Stromal cell of bone marrow (primary cell): Measurements from ENCODE around the gene RNF17.
"Not testable (repeated sequence)": the region's sequence is repeated elsewhere in the genome, so short reads cannot be mapped to it uniquely, and the experiment has no call there.

Experiments
- DNase-seq: peaks from one replicate; pipeline ENCODE4 v3.0.0-alpha.2; 2012; ENCODE audit warnings: low read depth

RNF17 gene

GRCh38 chr13:24742977-24743376 is 21.0 kb upstream of the RNF17 start:
- DNase-seq, result no peak

- no peak for DNase-seq
Observed at GRCh38 chr13:24744247-24744646, 19.7 kb upstream of the RNF17 start.

DNA sequence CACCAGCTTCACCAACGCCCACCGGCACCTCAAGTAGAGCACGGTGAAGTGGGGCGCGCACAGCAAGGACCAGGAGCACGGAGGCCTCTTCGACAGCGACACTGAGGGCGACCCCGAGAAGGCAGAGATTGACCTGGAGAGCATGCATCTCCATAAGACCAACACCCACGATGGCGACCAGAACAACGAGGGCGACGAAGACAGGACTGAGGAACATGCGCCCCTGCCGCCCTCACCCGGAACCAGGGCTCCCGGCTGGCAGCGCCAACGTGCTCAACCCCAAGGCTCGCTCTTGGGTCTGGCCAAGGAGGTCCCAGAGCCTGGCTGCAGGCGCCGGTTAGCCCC is 18.5 kb upstream of the RNF17 start:
- DNase-seq, result no peak

- no peak for DNase-seq
Observed at GRCh38 chr13:24745861-24746617, 17.9 kb upstream of the RNF17 start.

- no peak for DNase-seq
Observed at GRCh38 chr13:24746618-24747247, 17.2 kb upstream of the RNF17 start.

GRCh38 chr13:24747248-24748060 is 16.5 kb upstream of the RNF17 start:
- DNase-seq, result no peak

- no peak for DNase-seq
Observed at GRCh38 chr13:24748061-24748400, 15.9 kb upstream of the RNF17 start.

DNA sequence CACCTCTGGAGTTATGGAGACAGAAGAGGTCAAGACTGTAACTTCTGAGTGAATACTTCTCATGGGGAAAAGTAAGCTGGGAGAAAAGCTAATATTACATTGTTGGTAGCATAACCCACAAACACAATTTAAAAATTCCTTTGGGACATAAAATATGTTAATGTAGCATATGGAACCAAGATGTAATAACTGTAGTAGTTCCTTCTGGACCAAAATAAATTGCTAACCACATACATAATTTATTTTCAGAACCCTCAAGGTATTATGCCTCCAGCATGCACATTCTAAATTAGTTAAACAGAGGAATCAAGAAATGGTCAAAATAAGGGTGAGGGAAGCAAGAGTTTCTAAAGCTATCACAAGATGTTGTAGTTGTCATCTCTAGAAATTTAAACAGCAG is 4.8 kb upstream of the RNF17 start:
- no peak for DNase-seq

- DNase-seq, result no peak
Observed at GRCh38 chr13:24764276-24764630, 284 bp downstream of the RNF17 start.

GRCh38 chr13:24777171-24777570 is 13.2 kb downstream of the RNF17 start:
- no peak for DNase-seq

- no peak for DNase-seq
Observed at GRCh38 chr13:24784319-24784718, 20.4 kb downstream of the RNF17 start.

DNA sequence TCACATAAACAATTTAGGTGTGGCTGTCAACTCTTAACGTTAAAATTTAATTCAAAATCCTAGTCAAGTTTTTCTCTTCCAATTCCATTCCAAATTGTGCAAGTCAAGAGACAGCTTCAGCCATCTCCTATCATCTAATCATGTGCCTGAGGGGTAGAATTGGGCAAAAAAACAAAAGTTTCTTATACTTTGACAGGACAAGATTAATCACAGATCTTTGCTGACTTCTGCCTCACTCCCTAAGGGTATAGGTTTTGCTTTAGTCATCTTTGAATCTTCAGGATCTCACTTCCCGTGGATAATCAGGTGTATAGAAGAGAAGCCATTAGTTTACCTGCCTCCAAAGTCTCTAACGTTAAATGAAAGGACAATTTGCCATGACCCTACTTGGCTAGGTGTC is 24.6 kb downstream of the RNF17 start:
- no peak for DNase-seq

GRCh38 chr13:24802074-24802473 is 38.1 kb downstream of the RNF17 start:
- no peak for DNase-seq

GRCh38 chr13:24821207-24821606 is 57.2 kb downstream of the RNF17 start:
- DNase-seq, result no peak

DNA sequence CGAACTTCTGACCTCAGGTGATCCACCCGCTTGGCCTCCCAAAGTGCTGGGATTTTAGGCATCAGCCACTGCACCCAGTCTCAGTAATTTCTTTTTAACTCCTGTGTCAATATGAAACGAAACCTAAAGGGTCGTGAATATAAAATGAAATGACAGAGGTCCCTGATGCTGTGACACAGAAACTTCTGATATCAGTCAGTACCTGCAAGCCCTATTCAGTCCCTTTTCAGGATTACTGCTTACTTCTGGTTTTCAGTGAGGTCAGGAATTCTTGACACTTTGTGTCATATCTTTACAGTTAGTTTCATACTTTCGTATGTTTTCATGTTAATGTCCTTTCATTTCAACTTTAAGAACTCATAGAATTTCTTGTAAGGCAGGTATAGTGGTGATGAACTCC is 58.7 kb downstream of the RNF17 start:
- DNase-seq, result no peak

GRCh38 chr13:24823122-24823710 is 59.2 kb downstream of the RNF17 start:
- not testable (repeated sequence) for DNase-seq

- DNase-seq, result no peak
Observed at GRCh38 chr13:24827799-24828198, 63.8 kb downstream of the RNF17 start.

DNA sequence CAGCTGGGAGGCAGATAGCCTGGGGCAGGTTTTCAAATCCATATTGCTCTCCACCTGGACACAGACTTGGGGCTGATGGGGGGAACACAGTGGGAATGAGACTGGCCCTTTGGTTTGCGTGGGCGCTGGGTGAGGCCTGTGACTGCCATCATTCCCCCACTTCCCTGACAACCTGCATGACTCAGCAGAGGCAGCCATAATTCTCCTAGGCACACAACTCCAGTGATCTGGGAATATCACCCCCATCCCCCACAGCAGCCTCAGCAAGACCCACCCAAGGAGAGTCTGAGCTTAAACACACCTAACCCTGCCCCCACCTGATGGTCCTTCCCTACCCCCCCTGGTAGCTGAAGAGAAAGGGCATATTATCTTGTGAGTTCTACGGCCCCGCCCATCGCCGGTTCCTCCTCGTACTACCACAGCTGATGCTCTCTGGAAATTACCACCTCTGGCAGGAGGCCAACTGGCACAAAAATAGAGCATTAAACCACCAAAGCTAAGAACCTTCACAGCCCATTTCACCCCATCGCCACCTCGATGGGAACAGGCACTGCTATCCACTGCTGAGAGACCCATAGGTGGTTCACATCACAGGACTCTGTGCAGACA is 71.0 kb downstream of the RNF17 start:
- no peak for DNase-seq

DNA sequence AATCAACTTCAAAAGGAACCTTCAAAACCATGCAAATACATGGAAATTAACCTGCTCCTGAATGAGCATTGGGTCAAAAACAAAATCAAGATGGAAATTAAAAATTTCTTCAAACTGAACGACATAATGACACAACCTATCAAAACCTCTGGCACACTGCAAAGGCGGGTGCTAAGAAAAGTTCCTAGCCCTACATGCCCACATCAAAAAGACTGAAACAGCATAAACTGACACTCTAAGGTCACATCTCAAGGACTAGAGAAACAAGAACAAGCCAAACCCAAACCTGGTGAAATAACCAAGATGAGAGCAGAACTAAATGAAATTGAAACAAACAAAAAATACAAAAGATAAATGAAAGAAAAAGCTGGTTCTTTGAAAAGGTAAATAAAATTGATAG is 73.6 kb downstream of the RNF17 start:
- DNase-seq, result not testable (repeated sequence)

DNA sequence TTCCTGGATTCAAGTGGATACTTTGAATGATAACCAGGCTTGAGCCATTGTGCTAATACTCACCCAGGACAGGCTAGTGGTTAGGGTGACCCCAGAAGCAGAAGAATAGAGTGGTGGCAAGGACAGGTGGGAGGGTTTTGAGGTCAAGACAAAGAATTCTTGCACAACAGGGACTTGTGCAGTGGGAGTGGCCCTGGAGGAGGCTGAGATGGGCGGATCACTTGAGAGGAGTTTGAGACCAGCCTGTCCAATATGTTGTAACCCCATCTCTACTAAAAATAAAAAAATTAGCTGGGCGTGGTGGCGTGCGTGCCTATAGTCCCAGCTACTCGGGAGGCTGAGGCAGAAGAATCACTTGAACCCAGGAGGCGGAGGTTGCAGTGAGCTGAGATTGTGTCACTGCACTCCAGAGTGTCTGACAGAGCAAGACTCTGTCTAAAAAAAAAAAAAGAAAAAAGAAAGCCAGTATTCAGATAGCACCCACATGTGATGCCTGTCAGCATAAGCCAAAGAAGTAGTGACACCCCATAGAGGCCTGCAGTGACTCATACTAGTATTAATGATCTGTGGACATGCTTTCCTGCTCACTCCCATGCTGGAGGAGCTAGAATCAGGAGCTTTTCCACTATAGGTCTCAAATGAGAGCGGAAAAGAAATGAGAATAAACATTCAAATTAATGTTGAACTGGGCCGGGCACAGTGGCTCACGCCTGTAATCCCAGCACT is 78.7 kb downstream of the RNF17 start:
- no peak for DNase-seq

- no peak for DNase-seq
Observed at GRCh38 chr13:24851546-24851945, 87.6 kb downstream of the RNF17 start.

GRCh38 chr13:24854311-24854710 is 90.3 kb downstream of the RNF17 start:
- DNase-seq, result no peak
